Erythroblast (primary cell): ENCODE results near the gene EMP3.

Experiments used
- GATA1 ChIP-seq: IDR thresholded peaks from 2 replicates; pipeline ENCODE4 v1.6.1; 2011; ENCODE audit warnings: low read depth, mild to moderate bottlenecking, control low read depth, low read length, moderate library complexity
- POLR2A ChIP-seq: IDR thresholded peaks from 2 replicates; pipeline ENCODE4 v1.6.1; 2011; ENCODE audit warnings: mild to moderate bottlenecking, low read length

- TF ChIP-seq POLR2A, result no peak
- TF ChIP-seq GATA1, result no peak
These were observed 53.7 kb downstream of the EMP3 start for GRCh38 chr19:48379058-48379457.
